Gastroesophageal sphincter (tissue), 3 donors: ENCODE data around the gene GLE1.

Source experiments
- CTCF ChIP-seq, 4 experiments: fragments of 200-600 bp in 2 of 4; fragments of 450-650 bp in 2 of 4; sonication (generic) in 1 of 4; IDR thresholded peaks; one replicate each; pipeline ENCODE4 v1.5.1; 2017 to 2019; ENCODE audit warnings: antibody characterized with exemption in 4 of 4, mild to moderate bottlenecking in 2 of 4, moderate library complexity in 2 of 4
- POLR2AphosphoS5 ChIP-seq: sonication (generic); formaldehyde crosslinking; IDR thresholded peaks from one replicate; pipeline ENCODE4 v1.6.1; 2017; ENCODE audit warnings: antibody characterized with exemption

- TF ChIP-seq POLR2AphosphoS5 (no peak), CTCF (IDR thresholded peaks at IDR 0.05) (no peak)
Observed at GRCh38 chr9:128494108-128494745, 10.3 kb upstream of the GLE1 start.
